Hematopoietic multipotent progenitor cell treated with erythropoietin and hydrocortisone succinate and interleukin-3 and kit ligand, for 4 days (in vitro differentiated cells): ENCODE data around the gene ZNF764.

ENCODE experiments used
- DNase-seq: peaks from one replicate; pipeline ENCODE4 v3.0.0-alpha.2; 2015

Gene ZNF764

GRCh38 chr16:30569746-30570635 lies 11.8 kb upstream of the ZNF764 start:
- DNase-seq: no peak

GRCh38 chr16:30569281-30569680 lies 11.1 kb upstream of the ZNF764 start:
- no peak for DNase-seq

DNA sequence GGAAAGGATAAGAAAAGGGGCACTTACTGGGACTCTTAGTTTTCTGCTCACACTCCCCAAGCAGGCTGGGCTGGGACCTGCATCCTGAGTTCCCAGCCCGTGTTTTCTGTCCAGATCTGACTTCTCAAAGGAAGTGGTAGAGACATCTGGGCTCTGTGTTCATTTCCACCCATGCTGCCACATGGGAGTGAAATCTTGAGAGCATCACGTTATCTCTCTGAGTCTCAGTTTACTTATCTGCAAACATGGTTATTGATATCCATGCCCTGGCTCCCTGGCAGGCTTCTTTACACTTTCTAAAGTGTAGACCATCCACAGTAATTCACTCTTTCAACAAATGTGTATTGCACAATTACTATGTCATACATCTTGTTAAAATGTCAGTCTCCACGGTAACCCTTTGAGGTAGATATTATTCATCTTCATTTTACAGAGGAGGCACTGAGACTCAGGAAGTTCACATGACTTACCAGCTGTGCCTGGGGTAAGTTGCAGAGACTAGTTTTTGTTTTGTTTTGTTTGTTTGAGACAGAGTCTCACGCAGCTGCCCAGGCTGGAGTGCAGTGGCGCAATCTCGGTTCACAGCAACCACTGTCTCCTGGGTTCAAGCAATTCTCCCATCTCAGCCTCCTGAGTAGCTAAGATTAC lies 9.9 kb upstream of the ZNF764 start:
- DNase-seq: peak; percentile 81

DNA sequence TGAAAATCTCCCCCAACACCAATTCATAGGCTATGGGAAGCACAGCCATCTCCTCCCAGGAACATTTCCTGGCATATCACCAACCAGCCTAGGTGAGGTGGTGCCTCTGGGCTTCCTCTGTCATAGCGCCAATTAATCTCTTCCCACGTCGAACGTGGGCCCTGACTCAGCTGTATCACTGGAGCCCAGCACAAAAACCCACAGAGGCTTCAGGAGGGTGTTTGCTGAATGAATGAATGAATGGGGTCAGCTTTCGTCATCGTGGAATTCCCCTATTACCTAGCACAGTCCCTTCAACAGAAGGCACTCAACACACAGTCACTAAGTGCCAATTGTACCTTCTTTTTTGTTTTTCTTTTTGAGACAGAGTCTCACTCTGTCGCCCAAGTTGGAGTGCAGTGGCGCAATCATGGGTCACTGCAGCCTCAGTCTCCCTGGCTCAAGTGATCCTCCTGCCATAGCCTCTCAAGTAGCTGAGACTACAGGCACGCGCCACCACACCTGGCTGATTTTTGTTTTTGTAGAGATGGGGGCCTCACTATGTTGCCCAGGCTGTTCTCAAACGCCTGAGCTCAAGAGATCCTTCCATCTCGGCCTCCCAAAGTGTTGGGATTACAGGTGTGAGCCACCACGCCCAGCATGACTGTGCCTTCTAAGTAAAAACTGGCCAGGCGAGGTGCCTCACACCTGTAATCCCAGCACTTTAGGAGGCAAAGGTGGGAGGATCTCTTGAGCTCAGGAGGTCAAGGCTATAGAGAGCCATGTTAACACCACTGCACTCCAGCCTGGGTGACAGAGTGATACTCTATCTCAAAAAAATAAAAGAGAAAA lies 9.2 kb upstream of the ZNF764 start:
- DNase-seq: no peak

DNA sequence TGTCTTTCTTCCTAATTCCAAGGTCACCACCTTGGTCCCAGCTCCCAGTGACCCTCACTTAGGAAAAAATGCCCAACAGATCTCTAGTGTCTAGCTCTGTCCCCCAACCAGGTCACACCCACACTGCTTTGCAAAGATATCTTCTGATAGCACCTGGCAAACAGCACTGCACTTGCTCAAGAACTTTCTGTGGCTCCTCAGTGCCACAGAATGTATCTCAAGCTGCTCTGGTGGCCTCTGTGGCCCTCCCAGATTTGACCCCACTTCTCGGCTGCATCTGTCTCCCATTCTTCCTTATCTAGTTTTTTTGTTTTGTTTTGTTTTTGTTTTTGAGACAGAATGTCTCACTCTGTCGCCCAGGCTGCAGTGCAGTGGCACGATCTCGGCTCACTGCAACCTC lies 8.4 kb upstream of the ZNF764 start:
- peak; percentile 31 for DNase-seq

GRCh38 chr16:30565984-30566383 lies 7.8 kb upstream of the ZNF764 start:
- DNase-seq: no peak

DNA sequence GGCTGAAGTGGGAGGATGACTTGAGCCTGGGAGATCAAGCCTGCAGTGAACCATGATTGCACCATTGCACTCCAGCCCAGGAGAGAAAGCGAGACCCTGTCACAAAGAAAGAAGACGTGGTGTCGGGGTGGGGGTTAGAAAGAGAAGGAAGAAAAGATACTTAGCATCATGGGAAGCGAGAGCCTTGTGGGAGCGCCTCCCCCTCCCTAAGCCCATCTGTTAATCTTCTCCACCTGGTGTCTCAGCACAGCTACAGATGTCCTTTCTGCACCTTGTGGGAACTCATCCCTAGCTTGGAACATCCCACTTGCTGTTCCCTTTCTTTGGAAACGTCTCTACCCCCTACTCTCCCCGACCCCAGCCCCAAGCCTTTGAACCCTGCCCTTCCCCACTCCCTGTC lies 7.4 kb upstream of the ZNF764 start:
- no peak for DNase-seq

DNA sequence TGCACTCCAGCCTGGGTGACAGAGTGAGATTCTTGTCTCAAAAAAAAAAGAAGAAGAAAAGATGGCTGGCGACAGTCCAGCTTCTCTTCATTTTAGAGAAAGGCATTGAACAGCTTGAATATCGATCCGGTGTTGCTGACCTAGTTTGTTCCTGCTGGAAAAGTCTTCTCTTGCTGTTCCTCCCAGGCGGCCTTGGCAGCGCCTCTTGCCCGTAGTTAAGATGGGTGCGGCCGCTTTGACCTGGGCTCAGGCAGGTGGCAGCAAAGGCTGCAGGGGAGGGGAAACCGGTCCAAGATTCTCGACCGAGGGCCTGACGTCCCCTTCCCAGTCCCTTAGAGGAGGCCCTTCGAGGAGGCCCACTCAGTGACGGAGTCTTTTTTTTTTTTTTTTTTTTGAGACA lies 3.8 kb upstream of the ZNF764 start:
- peak; percentile 40 for DNase-seq

DNA sequence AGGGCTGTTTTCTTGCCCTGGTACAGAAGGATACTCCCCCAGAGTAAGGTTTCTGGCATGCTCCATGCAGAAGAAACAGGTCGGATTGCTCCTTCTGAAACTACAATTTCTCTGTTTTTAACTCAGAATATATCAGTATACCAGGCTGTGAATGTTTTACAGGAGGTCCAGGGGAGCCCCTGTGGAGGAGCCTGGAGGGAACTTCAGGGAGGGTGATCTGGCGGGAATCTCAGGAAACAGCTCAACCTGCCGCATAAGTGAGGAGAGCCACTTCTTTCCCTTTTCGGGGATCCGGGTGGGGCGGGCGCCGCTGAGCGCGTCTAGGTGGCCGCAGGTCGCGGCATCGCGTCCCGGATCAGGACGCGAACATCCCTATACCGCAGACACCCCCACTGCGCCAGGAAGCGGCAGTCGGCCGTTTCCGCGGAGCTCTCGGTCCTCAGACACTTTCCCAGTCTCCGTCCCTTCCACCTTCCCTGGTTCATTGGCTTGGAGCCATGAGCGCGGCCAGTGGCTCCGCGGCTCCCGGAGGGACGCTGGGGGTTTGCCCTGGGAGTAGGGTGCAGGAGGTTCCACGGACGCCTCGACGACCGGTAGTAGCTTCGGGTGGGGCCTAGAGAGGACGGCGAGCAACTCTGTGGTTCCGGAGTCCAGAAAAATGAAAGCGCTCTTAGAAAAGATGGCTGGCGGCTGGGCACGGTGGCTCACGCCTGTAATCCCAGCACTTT lies 3.1 kb upstream of the ZNF764 start:
- DNase-seq: peak; percentile 58

GRCh38 chr16:30559690-30560089 lies 1.5 kb upstream of the ZNF764 start:
- peak; percentile 38 for DNase-seq

DNA sequence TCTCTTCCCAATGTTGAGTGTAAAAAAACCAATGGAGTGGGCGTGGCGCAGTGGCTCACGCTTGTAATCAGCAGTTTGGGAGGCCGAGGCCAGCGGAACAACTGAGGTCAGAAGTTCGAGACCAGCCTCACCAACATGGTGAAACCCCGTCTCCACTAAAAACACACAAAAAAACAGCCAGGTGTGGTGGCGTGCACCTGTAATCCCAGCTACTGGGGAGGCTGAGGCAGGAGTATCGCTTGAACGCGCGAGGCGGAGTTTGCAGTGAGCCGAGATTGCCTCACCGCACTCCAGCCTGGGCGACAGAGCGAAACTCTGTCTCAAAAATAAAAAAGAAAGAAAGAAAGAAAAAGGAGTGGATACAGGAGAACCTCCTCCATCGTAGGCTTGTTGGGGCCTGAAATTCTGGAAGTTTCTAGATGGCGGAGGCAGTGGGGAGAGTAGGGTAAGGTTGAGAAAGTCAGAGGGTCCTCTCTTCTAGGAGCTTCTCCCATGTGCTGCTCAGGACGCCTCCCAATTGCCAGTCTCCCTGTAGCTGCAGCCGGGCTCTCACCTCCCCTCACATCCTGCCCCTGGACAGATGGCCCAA lies 709 bp upstream of the ZNF764 start:
- DNase-seq: no peak

GRCh38 chr16:30557707-30557956 lies 542 bp downstream of the ZNF764 start:
- DNase-seq: peak; percentile 48

- DNase-seq: no peak
Observed at GRCh38 chr16:30556125-30556473, 2.1 kb downstream of the ZNF764 start.

- no peak for DNase-seq
Observed at GRCh38 chr16:30555315-30556124, 2.7 kb downstream of the ZNF764 start.

GRCh38 chr16:30554557-30555314 lies 3.4 kb downstream of the ZNF764 start:
- no peak for DNase-seq

- peak; percentile 42 for DNase-seq
Observed at GRCh38 chr16:30553393-30553899, 4.7 kb downstream of the ZNF764 start.

- no peak for DNase-seq
Observed at GRCh38 chr16:30552956-30553355, 5.2 kb downstream of the ZNF764 start.

- DNase-seq: no peak
Observed at GRCh38 chr16:30551781-30552180, 6.4 kb downstream of the ZNF764 start.

DNA sequence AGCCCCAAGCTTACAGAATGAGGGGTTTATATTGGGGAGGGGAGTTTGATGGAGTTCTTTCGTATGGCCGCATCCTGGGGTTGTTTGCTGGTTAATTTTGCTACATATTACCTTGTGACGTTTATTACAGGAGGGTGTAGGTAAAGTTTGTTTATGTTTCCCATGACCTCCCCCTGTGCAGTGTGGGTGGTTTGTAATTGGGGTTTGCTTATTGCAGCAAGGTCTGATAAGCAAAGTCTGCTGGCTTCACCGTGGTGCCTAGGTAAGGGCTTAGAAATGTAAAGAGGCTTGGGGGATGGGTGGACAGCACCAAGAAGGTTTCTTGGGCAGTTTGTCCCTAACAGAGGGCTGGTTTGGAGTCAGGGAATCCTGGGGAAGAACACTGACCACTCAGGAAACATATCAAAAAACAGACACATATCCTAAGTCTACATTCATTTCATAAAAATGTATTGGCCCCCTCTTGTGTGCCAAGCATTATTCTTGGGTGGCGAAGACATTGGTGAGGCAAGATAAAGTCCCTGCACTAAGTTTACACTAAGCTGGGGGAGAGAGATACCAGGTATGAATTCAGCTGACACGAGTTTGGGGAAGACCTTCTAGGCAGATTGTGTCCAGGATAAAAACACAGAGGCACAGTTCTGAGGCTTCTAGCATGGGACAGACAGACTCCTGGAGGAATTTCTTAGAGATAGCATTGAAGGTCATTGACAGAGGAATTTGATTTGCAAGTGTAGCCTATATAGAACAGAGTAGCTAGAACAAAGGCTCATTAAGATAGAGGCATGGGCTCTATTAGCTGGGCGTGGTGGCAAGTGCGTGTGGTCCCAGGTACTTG lies 9.5 kb downstream of the ZNF764 start:
- DNase-seq: peak; percentile 79

DNA sequence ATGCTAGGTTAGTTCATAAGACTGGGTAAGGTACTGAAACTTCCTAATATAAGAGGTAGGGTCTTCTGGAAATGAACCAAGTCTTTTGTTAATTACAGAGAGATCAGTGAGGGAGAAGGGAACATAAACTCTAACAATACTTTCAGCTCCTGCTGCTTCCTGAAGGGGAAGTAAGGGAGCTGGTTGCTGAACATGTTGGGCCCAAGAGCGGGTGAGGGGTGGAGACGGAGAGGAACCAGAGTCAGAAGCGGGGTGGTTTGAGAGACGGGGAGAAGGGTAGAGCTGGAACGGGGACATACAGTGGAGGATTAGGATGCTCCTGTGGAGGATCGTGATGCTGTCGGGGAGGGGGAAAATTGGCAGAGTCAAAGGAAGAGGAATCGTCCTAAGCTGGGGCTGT lies 12.1 kb downstream of the ZNF764 start:
- DNase-seq: peak; percentile 45
